Umbilical cord (tissue), 2 donors: Measurements from ENCODE around the gene RNF152. TPM values are rescaled to one million over a fixed set of nuclear protein-coding genes. Genes with fewer than 3 reads are reported as not detected.

Experiments used
- DNase-seq: peaks from one replicate; pipeline ENCODE4 v3.0.0-alpha.2; 2015; ENCODE audit warnings: low spot score
- total RNA-seq: library from RNA; depleted of rRNA; stranded (reverse); fragments of >200 nt; gene quantifications from one replicate; pipeline ENCODE4 v1.2.3, GENCODE V29; 2014; ENCODE audit warnings: low replicate concordance; ENCODE audit not compliant: insufficient read depth

The RNF152 gene
- total RNA-seq = 19.3 TPM

GRCh38 chr18:61892683-61893308, at the start of gene RNF152:
Gene RNF152, minus strand, starts transcription at chr18:61893007. Its CDS starts 76,544 bp downstream, at chr18:61816463.
- DNase-seq = peak; percentile 28

- DNase-seq = no peak
Observed at GRCh38 chr18:61941948-61942471, 49.2 kb upstream of the RNF152 start.

GRCh38 chr18:61939046-61939674, 46.4 kb upstream of the RNF152 start:
- no peak for DNase-seq

- no peak for DNase-seq
Observed at GRCh38 chr18:61935362-61935761, 42.6 kb upstream of the RNF152 start.

GRCh38 chr18:61931654-61932379, 39.0 kb upstream of the RNF152 start:
- DNase-seq = no peak

GRCh38 chr18:61929881-61930640, 37.3 kb upstream of the RNF152 start:
- no peak for DNase-seq

GRCh38 chr18:61926532-61926931, 33.7 kb upstream of the RNF152 start:
- no peak for DNase-seq

- DNase-seq = no peak
Observed at GRCh38 chr18:61924550-61924949, 31.7 kb upstream of the RNF152 start.

GRCh38 chr18:61922435-61922834, 29.6 kb upstream of the RNF152 start:
- no peak for DNase-seq

- no peak for DNase-seq
Observed at GRCh38 chr18:61921621-61922235, 28.9 kb upstream of the RNF152 start.

- no peak for DNase-seq
Observed at GRCh38 chr18:61917818-61918217, 25.0 kb upstream of the RNF152 start.

GRCh38 chr18:61912476-61912875, 19.7 kb upstream of the RNF152 start:
- DNase-seq = no peak

GRCh38 chr18:61910101-61910500, 17.3 kb upstream of the RNF152 start:
- no peak for DNase-seq

- DNase-seq = no peak
Observed at GRCh38 chr18:61908661-61909060, 15.9 kb upstream of the RNF152 start.

- DNase-seq = peak; percentile 25
Observed at GRCh38 chr18:61901323-61901986, 8.6 kb upstream of the RNF152 start.

GRCh38 chr18:61900504-61901281, 7.9 kb upstream of the RNF152 start:
- no peak for DNase-seq

- DNase-seq = no peak
Observed at GRCh38 chr18:61898640-61899101, 5.9 kb upstream of the RNF152 start.

- DNase-seq = peak; percentile 78
Observed at GRCh38 chr18:61896757-61897156, 4.0 kb upstream of the RNF152 start.

GRCh38 chr18:61896118-61896517, 3.3 kb upstream of the RNF152 start:
- DNase-seq = no peak
